Left cardiac atrium (tissue), 4 donors: ENCODE measurements around the gene IFT80. TPM values are rescaled to one million over a fixed set of nuclear protein-coding genes. Genes with fewer than 3 reads are reported as not detected.
"Not testable (repeated sequence)": the region's sequence is repeated elsewhere in the genome, so short reads cannot be mapped to it uniquely, and the experiment has no call there.

Source experiments
- ATAC-seq, 2 donors: fragments of 200-7000 bp; cut with Tn5 transposase; one replicate each; pipeline ENCODE4 v1.9.1; 2020; ENCODE audit warnings: mild to moderate bottlenecking in 2 of 2, moderate library complexity in 2 of 2
- DNase-seq: peaks from one replicate; pipeline ENCODE4 v3.0.0-alpha.2; 2020
- intact Hi-C, 2 donors: fragments of 100-400 bp; cut with DNase I; formaldehyde crosslinking; loops; one replicate each; pipeline versions ENCODE4 v1.14.1 to v1.15.1; 2022 to 2023
- total RNA-seq, 2 donors: library from RNA; stranded (reverse); fragmentation: NEBNext Ultra II Directional; extraction: Animal tissue kit (Norgen Biotek cat#: 25700); gene quantifications; one replicate each; pipeline ENCODE4 v1.2.1, GENCODE V29; 2021
- donor health status: DM: no; HTN: yes; CAD: no.
- donor health status: DM: no; HTN: yes; CAD: no; lungs with severe emphysema.
- donor health status: DM: yes; HTN: yes; CAD: no.
- donor health status: Dilated cardiomyopathy.

IFT80 gene
- total RNA-seq, 2 donors from 2014 or later: 11.6 to 13.6 TPM

DNA sequence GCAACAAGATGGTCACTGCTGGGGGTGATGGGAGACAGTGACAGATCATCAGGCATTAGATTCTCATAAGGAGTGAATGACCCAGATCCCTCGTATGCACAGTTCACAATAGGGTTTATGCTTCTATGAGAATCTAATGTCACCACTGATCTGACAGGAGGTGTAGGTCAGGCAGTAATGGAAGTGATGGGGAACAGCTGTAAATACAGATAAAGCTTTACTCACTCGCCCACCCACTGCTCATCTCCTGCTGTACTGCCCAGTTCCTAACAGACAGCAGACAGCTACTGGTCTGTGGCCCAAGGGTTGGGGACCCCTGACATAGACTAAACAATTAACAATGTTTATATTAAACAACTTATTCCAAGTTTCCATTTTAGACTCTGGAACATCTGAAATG is 25.4 kb downstream of the IFT80 start:
- ATAC-seq (no peak), DNase-seq (no peak)
- intact Hi-C loops: no loop called here

GRCh38 chr3:160372780-160373179 is 26.2 kb downstream of the IFT80 start:
- ATAC-seq (no peak), DNase-seq (no peak)
- intact Hi-C loops: no loop called here

DNA sequence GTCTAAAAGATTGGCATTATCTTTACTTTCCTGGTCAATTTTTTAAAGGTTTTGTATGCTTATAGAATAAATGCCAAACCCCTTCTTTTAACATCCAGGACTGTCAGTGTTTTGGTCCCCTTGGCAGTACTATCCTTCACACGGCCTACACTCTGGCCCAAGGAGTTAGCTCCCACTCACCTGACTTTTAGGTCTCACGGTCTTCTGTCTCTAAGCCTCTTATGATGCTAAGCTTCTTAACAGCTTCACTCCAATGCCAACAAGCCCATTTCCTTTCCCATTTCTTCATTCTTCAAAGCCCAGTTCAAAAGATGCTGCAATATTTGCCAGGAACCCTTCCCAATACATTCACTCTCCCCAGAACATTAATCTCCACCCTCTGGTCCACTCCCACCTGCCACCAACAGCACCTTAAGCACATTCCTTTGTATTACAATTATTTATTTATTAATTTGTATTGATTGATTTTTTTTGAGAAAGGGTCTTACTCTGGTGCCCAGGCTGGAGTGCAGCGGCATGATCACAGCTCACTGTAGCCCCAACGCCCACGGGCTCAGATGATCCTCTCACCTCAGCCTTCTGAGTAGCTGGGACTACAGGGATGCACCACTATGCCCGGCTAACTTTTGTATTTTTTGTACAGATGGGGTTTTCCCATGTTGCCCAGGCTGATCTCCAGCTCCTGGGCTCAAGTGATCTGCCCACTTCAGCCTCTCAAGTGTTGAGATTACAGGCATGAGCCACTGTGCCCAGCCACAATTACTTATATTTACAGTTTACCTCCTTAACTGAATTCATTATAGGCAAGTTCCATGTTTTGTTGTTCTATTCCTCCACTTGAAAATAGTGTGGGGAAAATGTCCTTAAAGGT is 27.8 kb downstream of the IFT80 start:
- ATAC-seq (no peak), DNase-seq (no peak)
- intact Hi-C loops: no loop called here

DNA sequence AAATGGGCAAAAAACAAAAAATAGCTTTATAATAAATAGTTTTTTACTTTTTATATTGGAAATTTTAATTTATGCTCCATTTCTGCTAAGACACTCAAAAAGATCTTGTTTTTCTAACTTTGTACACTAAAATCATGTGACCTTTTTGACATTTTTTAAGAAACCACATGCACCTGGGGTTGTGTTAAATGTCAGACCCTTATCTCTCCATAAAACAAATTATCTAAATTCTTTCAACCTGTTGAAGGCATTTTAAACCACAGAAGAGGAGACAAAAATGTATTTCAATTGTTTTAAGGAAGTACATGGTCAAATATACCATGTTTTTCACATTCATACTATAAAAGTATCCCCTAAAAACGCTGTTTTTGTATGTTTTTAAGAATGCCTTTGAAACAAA is 29.2 kb downstream of the IFT80 start:
- ATAC-seq (no peak), DNase-seq (no peak)
- intact Hi-C loops: no loop called here

DNA sequence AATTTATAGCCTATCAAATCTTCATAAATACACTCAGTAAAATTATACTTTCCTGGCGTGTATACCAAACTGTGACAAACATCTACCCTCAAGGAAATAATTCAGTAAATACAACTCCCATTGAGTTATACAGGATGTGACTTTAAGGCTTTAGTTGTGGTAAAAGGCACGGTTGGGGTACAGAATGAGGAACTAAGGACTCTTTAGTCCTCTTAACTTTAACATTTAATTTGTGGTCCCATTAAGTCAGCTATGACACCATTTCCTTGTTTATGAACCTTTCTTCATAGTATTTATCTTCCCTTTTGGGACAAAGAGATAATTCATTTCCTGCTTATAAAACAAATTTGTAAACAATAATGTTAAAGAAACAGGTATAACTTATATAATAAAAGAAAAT is 30.2 kb downstream of the IFT80 start:
- ATAC-seq: no peak
- intact Hi-C loops: no loop called here
- DNase-seq: no peak

GRCh38 chr3:160365869-160366522 is 33.0 kb downstream of the IFT80 start:
- intact Hi-C loops: no loop called here
- ATAC-seq: no peak
- DNase-seq: no peak

- intact Hi-C loops: not testable (repeated sequence)
Measured at GRCh38 chr3:160362896-160363295, 36.1 kb downstream of the IFT80 start.

DNA sequence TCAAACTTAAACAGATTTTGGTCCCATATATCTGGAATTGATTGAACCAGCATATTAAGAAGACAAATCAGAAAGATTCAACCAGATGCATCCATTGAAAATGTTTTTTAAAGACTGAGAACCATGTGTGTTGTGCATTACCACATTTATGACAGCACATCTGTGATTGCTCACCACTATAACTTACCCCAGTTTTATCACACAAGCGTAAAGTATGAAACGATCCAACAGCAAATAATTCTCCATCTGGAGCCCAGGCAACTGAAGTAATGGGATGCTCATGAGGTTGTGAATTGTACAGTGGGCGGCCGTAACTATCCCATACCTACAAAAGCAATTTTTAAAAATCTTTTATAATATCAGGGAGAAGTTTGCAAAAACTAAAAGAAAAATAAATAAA is 43.2 kb downstream of the IFT80 start:
- intact Hi-C loops: no loop called here
- DNase-seq (no peak), ATAC-seq (no peak)

More at GRCh38 chr3:160362896-160363295, 36.1 kb downstream of the IFT80 start:
- not testable (repeated sequence) for DNase-seq, ATAC-seq

GRCh38 chr3:160346511-160346910 is 52.5 kb downstream of the IFT80 start:
- intact Hi-C loops: no loop called here
- ATAC-seq: peak in 1 of 2 donors; percentile 72
- DNase-seq: no peak

DNA sequence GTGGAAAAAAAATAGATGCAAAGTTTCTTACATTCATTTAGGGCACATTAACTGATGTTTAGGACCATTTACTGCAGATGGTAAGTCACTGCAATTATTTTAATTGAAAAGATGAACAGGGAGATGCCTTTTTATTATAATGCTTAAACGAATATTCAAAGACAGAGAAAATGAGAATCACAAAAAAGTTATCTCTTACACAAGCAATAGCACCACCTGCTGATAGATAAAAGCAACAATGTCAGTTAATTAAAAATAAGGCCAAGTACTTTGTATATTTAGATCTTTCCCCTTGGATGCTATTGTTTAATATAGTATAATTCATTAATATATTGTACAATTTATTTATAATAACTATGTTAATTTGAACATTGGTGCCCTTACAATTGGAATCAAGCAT is 55.9 kb downstream of the IFT80 start:
- intact Hi-C loops: loop anchor here in 1 of 2 donors (1.0 to 2.0 kb wide), 2 partner anchors 180 to 311 kb away; no protein-coding TSS in a partner anchor
- no peak for ATAC-seq
- DNase-seq: no peak

GRCh38 chr3:160340351-160340750 is 58.7 kb downstream of the IFT80 start:
- ATAC-seq: no peak
- intact Hi-C loops: no loop called here
- no peak for DNase-seq

- DNase-seq: no peak
- no peak for ATAC-seq
- intact Hi-C loops: loop anchor here in 1 of 2 donors (10.0 kb wide), 1 partner anchor 167 kb away; no protein-coding TSS in a partner anchor
Measured at GRCh38 chr3:160331127-160331937, 67.7 kb downstream of the IFT80 start.

DNA sequence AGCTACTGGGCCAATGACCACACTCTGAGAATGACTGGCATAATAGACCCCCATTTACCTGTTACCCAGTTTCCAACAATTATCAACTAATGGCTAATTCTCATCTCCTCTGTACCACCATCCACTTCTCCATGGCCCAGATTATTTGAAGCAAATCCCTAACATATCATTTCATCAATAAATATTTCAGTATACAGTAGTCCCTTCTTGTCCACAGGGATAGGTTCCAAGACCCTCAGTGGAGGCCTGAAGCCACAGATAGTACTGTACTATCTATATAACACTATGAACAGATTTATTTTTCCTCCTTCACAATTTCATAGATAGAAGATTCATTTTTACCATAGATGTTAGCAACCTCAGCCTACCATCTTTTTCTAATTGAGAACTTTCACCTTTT is 68.3 kb downstream of the IFT80 start:
- intact Hi-C loops: loop anchor here in 1 of 2 donors (10.0 kb wide), 1 partner anchor 166 kb away; no protein-coding TSS in a partner anchor
- ATAC-seq (no peak), DNase-seq (no peak)

GRCh38 chr3:160330109-160330508 is 68.9 kb downstream of the IFT80 start:
- ATAC-seq (no peak), DNase-seq (no peak)
- intact Hi-C loops: loop anchor here in 1 of 2 donors (10.0 kb wide), 1 partner anchor 165 kb away; no protein-coding TSS in a partner anchor

DNA sequence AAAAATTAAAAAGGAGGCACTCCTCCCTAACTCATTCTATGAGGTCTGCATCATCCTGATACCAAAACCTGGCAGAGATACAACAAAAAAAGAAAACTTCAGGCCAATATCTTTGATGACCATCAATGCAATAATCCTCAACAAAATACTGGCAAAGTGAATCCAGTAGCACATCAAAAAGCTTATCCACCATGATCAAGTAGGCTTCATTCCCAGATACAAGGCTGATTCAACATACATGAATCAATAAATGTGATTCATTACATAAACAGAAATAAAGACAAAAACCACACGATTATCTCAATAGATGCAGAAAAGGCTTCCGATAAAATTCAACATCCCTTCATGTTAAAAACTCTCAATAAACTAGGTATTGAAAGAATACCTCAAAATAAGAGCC is 72.7 kb downstream of the IFT80 start:
- ATAC-seq, intact Hi-C loops, DNase-seq: not testable (repeated sequence)

- DNase-seq, ATAC-seq, intact Hi-C loops: not testable (repeated sequence)
Measured at GRCh38 chr3:160321821-160322220, 77.2 kb downstream of the IFT80 start.

GRCh38 chr3:160319322-160319721 is 79.7 kb downstream of the IFT80 start:
- no peak for ATAC-seq
- intact Hi-C loops: no loop called here

GRCh38 chr3:160314995-160315394 is 84.0 kb downstream of the IFT80 start:
- no peak for DNase-seq
- ATAC-seq: no peak
- intact Hi-C loops: no loop called here

More at GRCh38 chr3:160319322-160319721, 79.7 kb downstream of the IFT80 start:
- DNase-seq: no peak

- intact Hi-C loops: no loop called here
- no peak for DNase-seq
- ATAC-seq: no peak
Measured at GRCh38 chr3:160312014-160312624, 86.9 kb downstream of the IFT80 start.
